ENCODE data around the gene CTAG2. TPM values are rescaled to one million over a fixed set of nuclear protein-coding genes. Genes with fewer than 3 reads are reported as not detected.

Gene CTAG2
- not detected for total RNA-seq

DNA sequence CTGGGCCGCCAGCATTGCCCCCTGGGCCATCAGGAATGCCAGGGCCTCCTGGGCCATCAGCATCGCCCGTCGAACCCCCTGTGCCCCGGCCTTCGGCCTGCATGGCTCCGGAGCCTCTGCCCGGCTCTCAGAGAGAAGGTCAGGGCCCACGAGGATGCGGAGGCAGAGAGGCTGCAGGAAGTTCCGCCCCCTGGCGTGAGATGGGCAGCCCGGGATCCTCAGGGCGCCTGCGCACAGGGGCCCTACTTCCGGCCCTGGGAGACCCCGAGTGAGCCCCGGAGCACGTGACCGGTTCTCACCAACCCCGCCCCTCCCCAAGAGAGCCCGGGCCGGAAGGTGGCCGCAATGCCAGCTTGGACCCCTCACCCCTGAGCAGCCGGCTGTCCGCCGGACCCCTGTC is at the start of gene CTAG2:
CTAG2 (minus strand) TSS at position 167 of the 400 bp plus-strand sequence; CDS start at position 103, 64 bp downstream.

DNA sequence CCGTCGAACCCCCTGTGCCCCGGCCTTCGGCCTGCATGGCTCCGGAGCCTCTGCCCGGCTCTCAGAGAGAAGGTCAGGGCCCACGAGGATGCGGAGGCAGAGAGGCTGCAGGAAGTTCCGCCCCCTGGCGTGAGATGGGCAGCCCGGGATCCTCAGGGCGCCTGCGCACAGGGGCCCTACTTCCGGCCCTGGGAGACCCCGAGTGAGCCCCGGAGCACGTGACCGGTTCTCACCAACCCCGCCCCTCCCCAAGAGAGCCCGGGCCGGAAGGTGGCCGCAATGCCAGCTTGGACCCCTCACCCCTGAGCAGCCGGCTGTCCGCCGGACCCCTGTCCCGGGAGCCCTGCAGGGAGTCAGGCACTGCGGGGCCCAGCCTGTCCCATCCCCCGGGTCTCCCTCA is 34.2 kb downstream of the CTAG2 start, which contains the start of gene CTAG1B:
CTAG1B (minus strand) TSS at position 101 of the 400 bp plus-strand sequence; CDS start at position 37, 64 bp downstream.

Other genes with a start within 250 kb of the CTAG2 start
- gene DNASE1L1, start 244.3 kb downstream of the CTAG2 start, total RNA-seq: 17.3 TPM
- gene TAFAZZIN, start 242.0 kb downstream of the CTAG2 start, total RNA-seq: 26.3 TPM
- 94.4 TPM for gene ATP6AP1, start 224.9 kb downstream of the CTAG2 start, total RNA-seq
- gene GDI1, start 216.4 kb downstream of the CTAG2 start, total RNA-seq: 190 TPM
- gene FAM50A, start 209.4 kb downstream of the CTAG2 start, total RNA-seq: 37.8 TPM
- 31.2 TPM for gene PLXNA3, start 195.3 kb downstream of the CTAG2 start, total RNA-seq
- gene LAGE3, start 174.3 kb downstream of the CTAG2 start, total RNA-seq: 20.0 TPM
- gene UBL4A, start 167.0 kb downstream of the CTAG2 start, total RNA-seq: 30.8 TPM
- gene SLC10A3, start 162.9 kb downstream of the CTAG2 start, total RNA-seq: 14.2 TPM
- gene FAM3A, start 137.3 kb downstream of the CTAG2 start, total RNA-seq: 24.8 TPM
- gene G6PD, start 106.7 kb downstream of the CTAG2 start, total RNA-seq: 33.1 TPM
- gene IKBKG, start 106.0 kb downstream of the CTAG2 start, total RNA-seq: 13.2 TPM
- not detected for gene CTAG1A, start 68.4 kb downstream of the CTAG2 start, total RNA-seq
- not detected for gene CTAG1B, start 34.3 kb downstream of the CTAG2 start, total RNA-seq
- 4.3 TPM for gene GAB3, start 97.5 kb upstream of the CTAG2 start, total RNA-seq
- 41.2 TPM for gene DKC1, start 109.3 kb upstream of the CTAG2 start, total RNA-seq
- 22.2 TPM for gene MPP1, start 151.9 kb upstream of the CTAG2 start, total RNA-seq
- not detected for gene SMIM9, start 181.1 kb upstream of the CTAG2 start, total RNA-seq
- gene F8A1, start 232.8 kb upstream of the CTAG2 start, total RNA-seq: 3.1 TPM